WTC11 (cell line): ENCODE data around the gene PRSS56.

Experiments used
- GABPB1 ChIP-seq: sonication (generic); formaldehyde crosslinking; IDR thresholded peaks from 2 replicates; pipeline ENCODE4 v1.8.1; 2023; ENCODE audit warnings: mild to moderate bottlenecking, missing genetic modification reagents
- TF ChIP-seq, protein P1 (sequence below): fragments of 200-600 bp; IDR thresholded peaks from 2 replicates; pipeline ENCODE4 v1.8.0; 2022; ENCODE audit warnings: antibody characterized with exemption
- TF ChIP-seq, protein P2 (sequence below): sonication (generic); formaldehyde crosslinking; IDR thresholded peaks from 2 replicates; pipeline ENCODE4 v1.8.0; 2022; ENCODE audit warnings: mild to moderate bottlenecking, missing genetic modification reagents
- TF ChIP-seq, protein P3 (sequence below): sonication (generic); formaldehyde crosslinking; IDR thresholded peaks from 2 replicates; pipeline ENCODE4 v1.8.0; 2022; ENCODE audit warnings: mild to moderate bottlenecking, missing genetic modification reagents

DNA sequence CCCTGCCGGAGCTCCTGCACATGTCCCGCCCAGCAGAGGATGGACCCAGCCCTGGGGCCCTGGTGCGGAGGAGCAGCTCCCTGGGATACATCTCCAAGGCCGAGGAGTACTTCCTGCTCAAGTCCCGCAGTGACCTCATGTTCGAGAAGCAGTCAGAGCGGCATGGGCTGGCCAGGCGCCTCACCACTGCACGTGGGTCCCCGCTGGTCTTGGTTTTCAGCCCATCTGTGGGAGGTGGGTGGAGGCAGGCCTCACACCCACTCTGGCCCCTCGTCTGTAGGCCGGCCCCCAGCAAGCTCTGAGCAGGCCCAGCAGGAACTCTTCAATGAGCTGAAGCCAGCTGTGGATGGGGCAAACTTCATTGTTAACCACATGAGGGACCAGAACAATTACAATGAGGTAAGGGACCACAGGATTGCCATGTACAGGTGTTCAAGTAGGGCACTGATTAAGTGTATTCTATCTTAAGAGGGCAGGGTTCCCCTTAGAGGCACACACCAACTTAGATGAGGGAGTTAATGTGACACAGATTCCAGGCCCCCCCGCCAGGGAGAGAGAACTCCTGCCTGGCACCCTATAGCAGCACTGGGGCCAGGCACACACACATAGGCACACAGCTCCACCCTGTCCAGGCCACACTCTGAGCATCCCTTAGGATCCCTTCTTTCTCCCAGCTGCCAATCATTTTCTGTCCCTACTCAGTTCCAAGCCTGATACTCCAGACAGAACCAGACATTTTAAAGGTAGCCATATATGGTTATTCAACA, 13.9 kb downstream of the PRSS56 start:
- TF ChIP-seq GABPB1 (CRISPR knock-in tag): no peak
- TF ChIP-seq, protein P1, sequence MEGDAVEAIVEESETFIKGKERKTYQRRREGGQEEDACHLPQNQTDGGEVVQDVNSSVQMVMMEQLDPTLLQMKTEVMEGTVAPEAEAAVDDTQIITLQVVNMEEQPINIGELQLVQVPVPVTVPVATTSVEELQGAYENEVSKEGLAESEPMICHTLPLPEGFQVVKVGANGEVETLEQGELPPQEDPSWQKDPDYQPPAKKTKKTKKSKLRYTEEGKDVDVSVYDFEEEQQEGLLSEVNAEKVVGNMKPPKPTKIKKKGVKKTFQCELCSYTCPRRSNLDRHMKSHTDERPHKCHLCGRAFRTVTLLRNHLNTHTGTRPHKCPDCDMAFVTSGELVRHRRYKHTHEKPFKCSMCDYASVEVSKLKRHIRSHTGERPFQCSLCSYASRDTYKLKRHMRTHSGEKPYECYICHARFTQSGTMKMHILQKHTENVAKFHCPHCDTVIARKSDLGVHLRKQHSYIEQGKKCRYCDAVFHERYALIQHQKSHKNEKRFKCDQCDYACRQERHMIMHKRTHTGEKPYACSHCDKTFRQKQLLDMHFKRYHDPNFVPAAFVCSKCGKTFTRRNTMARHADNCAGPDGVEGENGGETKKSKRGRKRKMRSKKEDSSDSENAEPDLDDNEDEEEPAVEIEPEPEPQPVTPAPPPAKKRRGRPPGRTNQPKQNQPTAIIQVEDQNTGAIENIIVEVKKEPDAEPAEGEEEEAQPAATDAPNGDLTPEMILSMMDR: no peak
- TF ChIP-seq, protein P2, sequence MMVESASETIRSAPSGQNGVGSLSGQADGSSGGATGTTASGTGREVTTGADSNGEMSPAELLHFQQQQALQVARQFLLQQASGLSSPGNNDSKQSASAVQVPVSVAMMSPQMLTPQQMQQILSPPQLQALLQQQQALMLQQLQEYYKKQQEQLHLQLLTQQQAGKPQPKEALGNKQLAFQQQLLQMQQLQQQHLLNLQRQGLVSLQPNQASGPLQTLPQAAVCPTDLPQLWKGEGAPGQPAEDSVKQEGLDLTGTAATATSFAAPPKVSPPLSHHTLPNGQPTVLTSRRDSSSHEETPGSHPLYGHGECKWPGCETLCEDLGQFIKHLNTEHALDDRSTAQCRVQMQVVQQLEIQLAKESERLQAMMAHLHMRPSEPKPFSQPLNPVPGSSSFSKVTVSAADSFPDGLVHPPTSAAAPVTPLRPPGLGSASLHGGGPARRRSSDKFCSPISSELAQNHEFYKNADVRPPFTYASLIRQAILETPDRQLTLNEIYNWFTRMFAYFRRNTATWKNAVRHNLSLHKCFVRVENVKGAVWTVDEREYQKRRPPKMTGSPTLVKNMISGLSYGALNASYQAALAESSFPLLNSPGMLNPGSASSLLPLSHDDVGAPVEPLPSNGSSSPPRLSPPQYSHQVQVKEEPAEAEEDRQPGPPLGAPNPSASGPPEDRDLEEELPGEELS: no peak
- TF ChIP-seq, protein P3, sequence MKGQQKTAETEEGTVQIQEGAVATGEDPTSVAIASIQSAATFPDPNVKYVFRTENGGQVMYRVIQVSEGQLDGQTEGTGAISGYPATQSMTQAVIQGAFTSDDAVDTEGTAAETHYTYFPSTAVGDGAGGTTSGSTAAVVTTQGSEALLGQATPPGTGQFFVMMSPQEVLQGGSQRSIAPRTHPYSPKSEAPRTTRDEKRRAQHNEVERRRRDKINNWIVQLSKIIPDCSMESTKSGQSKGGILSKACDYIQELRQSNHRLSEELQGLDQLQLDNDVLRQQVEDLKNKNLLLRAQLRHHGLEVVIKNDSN (CRISPR knock-in tag): no peak
